ENCODE measurements around the gene CDK5.
A peak's percentile ranks its signal among the peaks of the same experiment; 100 is the strongest.

CDK5 gene

GRCh38 chr7:151071032-151071866 lies 13.6 kb upstream of the CDK5 start:
- DNase-seq = no peak

GRCh38 chr7:151070574-151070960 lies 12.9 kb upstream of the CDK5 start:
- DNase-seq = no peak

GRCh38 chr7:151069841-151070573 lies 12.3 kb upstream of the CDK5 start:
- no peak for DNase-seq

- no peak for DNase-seq
Observed at GRCh38 chr7:151068069-151068773, 10.5 kb upstream of the CDK5 start.

GRCh38 chr7:151066273-151066974 lies 8.7 kb upstream of the CDK5 start:
- no peak for DNase-seq

DNA sequence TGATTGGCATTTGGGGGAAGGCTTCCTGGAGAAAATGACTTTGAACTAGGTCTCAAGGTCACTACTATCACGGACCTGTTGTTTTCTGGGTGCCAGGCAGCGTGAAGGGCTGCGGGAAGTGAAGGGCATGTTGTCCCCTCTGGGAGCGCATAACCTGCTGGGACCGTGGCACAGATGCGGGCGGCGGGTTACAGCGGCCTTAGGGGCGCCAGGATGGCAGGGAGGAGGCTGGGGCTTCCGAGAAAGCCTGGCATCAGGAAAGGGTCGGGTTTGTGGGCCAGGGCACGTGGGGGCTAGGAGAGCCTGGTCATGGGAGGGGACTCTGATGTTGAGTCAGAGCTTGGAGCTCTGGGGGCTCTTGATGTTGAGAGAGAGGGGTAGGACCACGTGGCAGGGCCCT lies 7.8 kb upstream of the CDK5 start:
- DNase-seq = no peak

GRCh38 chr7:151064993-151065392 lies 7.3 kb upstream of the CDK5 start:
- no peak for DNase-seq

GRCh38 chr7:151064454-151064853 lies 6.8 kb upstream of the CDK5 start:
- no peak for DNase-seq

DNA sequence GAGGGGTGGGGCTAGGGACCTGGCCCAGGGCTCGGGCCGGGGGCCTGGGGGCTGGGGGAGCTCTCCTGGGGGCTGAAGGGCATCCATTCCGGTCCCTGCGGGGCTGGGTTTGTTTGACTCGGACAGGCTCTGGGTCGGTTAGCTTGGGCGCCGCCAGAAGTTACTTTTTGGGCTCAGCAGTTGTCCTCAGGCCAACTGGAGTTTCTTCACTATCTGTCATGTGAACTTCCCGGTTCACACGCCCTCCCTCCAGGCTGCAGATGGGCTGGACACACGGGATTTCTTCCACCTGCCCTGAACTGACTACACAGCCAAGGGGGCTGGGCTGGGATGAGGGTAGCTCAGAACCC lies 5.5 kb upstream of the CDK5 start:
- DNase-seq = no peak

- no peak for DNase-seq
Observed at GRCh38 chr7:151062399-151063211, 4.9 kb upstream of the CDK5 start.

DNA sequence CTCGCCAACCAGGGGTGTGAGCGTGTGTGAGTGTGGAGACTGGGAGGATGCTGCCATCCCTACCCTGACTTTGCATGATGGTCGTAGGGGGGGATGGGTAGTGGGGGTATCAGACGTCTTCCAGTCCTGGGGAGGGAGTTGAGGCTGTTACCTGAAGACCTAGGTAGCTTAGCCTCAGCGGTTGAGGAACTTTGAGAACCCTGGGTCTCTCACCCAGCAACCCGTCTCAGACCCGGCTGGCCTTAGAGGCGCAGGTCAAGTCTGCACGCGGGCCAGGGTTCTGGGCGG lies 4.4 kb upstream of the CDK5 start:
- no peak for DNase-seq

- DNase-seq = no peak
Observed at GRCh38 chr7:151061213-151062110, 3.8 kb upstream of the CDK5 start.

DNA sequence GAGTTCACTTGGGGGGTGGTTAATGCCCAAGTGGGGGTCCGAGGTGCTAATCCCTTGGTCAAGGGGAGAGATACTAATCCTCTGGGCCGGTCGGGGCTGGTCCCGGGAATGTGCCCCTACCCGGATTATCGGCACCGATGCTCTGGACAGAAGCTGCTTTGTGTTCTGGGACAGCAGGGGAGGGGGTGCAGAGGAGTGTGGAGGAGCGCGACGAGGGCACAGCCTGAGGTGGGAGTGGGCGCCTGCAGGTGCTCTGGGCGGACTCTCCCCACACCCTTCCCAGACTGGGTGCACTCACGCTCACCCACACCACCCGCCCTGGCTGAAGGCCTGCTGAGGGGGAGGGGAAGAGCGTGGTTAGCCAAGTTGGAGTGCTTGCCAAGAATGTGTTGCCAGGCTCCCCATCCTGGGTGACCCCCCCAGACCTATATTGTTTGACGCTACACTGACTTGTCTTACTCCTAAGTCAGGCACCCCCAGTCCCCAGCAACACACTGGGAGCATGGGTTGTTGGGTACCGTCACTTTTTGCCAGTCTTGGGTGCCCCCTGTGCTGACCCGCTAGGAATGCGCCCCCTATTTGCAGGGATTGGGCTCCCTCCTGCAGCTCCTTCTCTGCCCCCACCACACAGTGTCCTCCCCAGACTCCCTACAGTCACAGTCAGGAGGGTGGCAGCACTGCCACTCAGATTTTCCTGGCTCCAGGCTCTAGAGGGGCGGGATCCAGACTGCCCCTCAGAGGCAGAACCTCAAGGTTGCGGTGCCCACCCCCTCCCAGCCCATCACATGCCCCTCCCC lies 2.9 kb upstream of the CDK5 start:
- no peak for DNase-seq

DNA sequence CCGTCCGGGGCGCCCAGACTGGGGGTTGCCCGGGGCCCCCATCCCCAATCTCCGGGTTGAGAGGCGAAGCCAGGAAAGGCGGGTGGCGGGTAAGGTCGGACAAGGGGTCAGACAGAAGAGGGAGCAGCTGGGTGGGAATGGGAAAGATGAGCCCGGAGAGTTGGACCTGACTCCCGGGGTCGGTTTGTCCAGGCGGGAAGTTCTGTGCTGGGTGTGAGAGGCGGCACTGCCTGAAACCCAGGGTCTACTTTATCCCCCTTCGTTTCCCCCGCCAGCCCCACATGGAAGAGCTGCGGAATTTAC lies 2.4 kb upstream of the CDK5 start:
- DNase-seq = no peak

- no peak for DNase-seq
Observed at GRCh38 chr7:151059367-151060112, 1.8 kb upstream of the CDK5 start, which contains the start of gene SLC4A2. SLC4A2 (plus strand) TSS chr7:151059589; CDS start chr7:151061988, 2,399 bp downstream.

- no peak for DNase-seq
Observed at GRCh38 chr7:151058781-151059366, 1.2 kb upstream of the CDK5 start.

DNA sequence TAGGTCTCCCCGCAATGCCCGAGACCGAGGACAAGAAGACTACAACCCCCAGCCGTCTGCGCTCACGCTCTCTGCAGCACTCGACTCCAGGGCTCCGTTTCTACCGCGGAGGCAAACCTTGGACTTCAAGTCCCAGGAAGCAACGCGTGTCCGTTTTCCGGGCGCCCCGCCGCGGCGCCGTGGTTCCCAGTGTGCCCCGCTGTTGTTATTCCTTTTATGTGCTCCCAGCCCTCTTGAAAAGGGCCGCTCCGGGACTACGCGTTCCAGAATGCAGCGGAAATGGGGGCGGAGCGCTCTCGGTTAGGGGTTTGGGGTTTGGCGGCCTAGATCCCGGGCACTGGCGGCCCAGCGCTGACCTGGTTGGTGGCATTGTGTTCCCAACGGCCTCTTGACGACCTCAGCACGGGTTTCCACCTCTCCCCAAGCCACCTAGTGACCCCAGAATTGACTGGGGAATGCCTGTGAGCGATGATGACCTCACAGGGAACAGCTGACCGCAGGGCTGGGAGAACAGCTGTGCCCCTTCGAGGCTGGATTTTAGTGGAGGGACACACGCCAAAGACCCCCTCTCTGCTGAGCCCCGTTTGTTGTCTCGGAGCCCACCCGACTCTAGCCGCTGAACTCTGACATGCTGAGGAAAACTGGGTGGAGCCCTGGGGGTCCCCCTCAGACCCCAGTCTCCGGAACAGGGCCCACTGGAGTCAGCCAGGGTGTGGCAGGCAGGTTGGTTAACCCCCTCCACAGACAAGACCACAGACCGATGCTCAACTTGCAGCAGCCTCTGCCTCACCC lies 488 bp upstream of the CDK5 start:
- peak; percentile 98 for DNase-seq

GRCh38 chr7:151056666-151057505 lies 811 bp downstream of the CDK5 start:
- no peak for DNase-seq
